HCT116 (cell line): ENCODE results near the gene TAF11. TPM values are rescaled to one million over a fixed set of nuclear protein-coding genes. Genes with fewer than 3 reads are reported as not detected.
A peak's percentile ranks its signal among the peaks of the same experiment; 100 is the strongest.

Experiments
- ATAC-seq: fragments of 200-7000 bp; cut with Tn5 transposase; 2 replicates; pipeline ENCODE4 v1.9.1; 2020; ENCODE audit warnings: mild to moderate bottlenecking, moderate library complexity
- BruUV-seq: library from RNA; stranded (reverse); fragments of 400-500 nt; replicated peaks from 2 replicates; lab custom pipeline; 2021; lab: Mats Ljungman, UMichigan
- CTCF ChIA-PET: fragments of 300-600 bp; sonication (Branson Sonifier 250); formaldehyde crosslinking; loops from one replicate; lab custom pipeline; 2021; ENCODE audit warnings: antibody characterized with exemption; lab: Charles Lee
- POLR2A ChIA-PET: fragments of 300-600, 350-600 bp; sonication (Branson Sonifier 250); formaldehyde crosslinking; loops from one replicate; lab custom pipeline; 2021; ENCODE audit warnings: antibody characterized with exemption; lab: Charles Lee
- RAD21 ChIA-PET, 2 experiments: fragments of 300-600 bp; sonication (Branson Sonifier 250); formaldehyde crosslinking; loops; one replicate each; lab custom pipeline; 2023; ENCODE audit warnings: low total read pairs in 2 of 2; ENCODE audit not compliant: uncharacterized antibody in 2 of 2, unreplicated experiment in 2 of 2, low non-redundant PET in 1 of 2; lab: Charles Lee
- DNase-seq: peaks from one replicate; pipeline ENCODE4 v3.0.0-alpha.2; 2010; ENCODE audit warnings: low read depth, low spot score
- H2AFZ ChIP-seq: fragments of 200-600 bp; shearing (Covaris generic), sonication (generic); 2 replicates; pipeline ENCODE4 v1.6.1; 2017; ENCODE audit warnings: low read depth, mixed run types, mixed read lengths, antibody characterized with exemption, low read length; ENCODE audit not compliant: poor library complexity, severe bottlenecking
- H3K27ac ChIP-seq: 2 replicates; pipeline ENCODE4 v1.5.1; 2012; ENCODE audit warnings: low read depth, low read length
- H3K27me3 ChIP-seq: fragments of 200-600 bp; sonication (generic); 2 replicates; pipeline ENCODE4 v1.6.1; 2016; ENCODE audit warnings: mixed run types, low read length, mixed read lengths; ENCODE audit not compliant: insufficient read depth
- H3K36me3 ChIP-seq, 2 experiments: fragments of 200-500 bp in 1 of 2; fragments of 200-600 bp in 1 of 2; sonication (Bioruptor generic) in 1 of 2; sonication (generic) in 1 of 2; 2 replicates each; pipeline versions ENCODE4 v1.5.1 to v1.6.1; 2014 to 2016; ENCODE audit warnings: low read length in 2 of 2, inconsistent platforms in 1 of 2, mixed read lengths in 1 of 2, mixed run types in 1 of 2; ENCODE audit not compliant: insufficient read depth in 2 of 2, control insufficient read depth in 1 of 2
- H3K4me1 ChIP-seq, 2 experiments: fragments of 200-600 bp in 1 of 2; sonication (generic) in 1 of 2; 2 replicates each; pipeline versions ENCODE4 v1.5.1 to v1.6.1; 2012 to 2017; ENCODE audit warnings: low read length in 2 of 2, inconsistent platforms in 1 of 2, mild to moderate bottlenecking in 1 of 2, mixed read lengths in 1 of 2, mixed run types in 1 of 2, moderate library complexity in 1 of 2; ENCODE audit not compliant: insufficient read depth in 2 of 2, control insufficient read depth in 1 of 2
- H3K4me2 ChIP-seq: fragments of 200-600 bp; sonication (generic); 2 replicates; pipeline ENCODE4 v1.6.1; 2017; ENCODE audit warnings: mixed run types, low read length, mixed read lengths
- H3K4me3 ChIP-seq, 2 experiments: fragments of 200-600 bp in 1 of 2; sonication (generic) in 1 of 2; replicated peaks in 1 of 2; 2 replicates each; pipeline ENCODE4 v1.5.1; 2011 to 2016; ENCODE audit warnings: low read length in 2 of 2, control low read depth in 1 of 2, low read depth in 1 of 2, mild to moderate bottlenecking in 1 of 2, mixed read lengths in 1 of 2, mixed run types in 1 of 2
- H3K79me2 ChIP-seq: fragments of 200-600 bp; sonication (generic); 2 replicates; pipeline ENCODE4 v1.6.1; 2017; ENCODE audit warnings: mild to moderate bottlenecking, mixed run types, low read length, moderate library complexity, mixed read lengths; ENCODE audit not compliant: insufficient read depth
- H3K9ac ChIP-seq: fragments of 200-600 bp; sonication (generic); 2 replicates; pipeline ENCODE4 v1.6.1; 2016; ENCODE audit warnings: low read length, mixed read lengths
- H3K9me2 ChIP-seq: fragments of 200-600 bp; sonication (generic), shearing (Covaris generic); 2 replicates; pipeline ENCODE4 v1.6.1; 2017; ENCODE audit warnings: mixed run types, mild to moderate bottlenecking, moderate library complexity; ENCODE audit not compliant: insufficient read depth
- H3K9me3 ChIP-seq, 2 experiments: fragments of 200-500 bp in 1 of 2; fragments of 200-600 bp in 1 of 2; sonication (Bioruptor generic) in 1 of 2; sonication (generic) in 1 of 2; 2 replicates each; pipeline ENCODE4 v1.6.1; 2014 to 2017; ENCODE audit warnings: low read length in 2 of 2, mixed read lengths in 2 of 2, inconsistent platforms in 1 of 2, low read depth in 1 of 2, mild to moderate bottlenecking in 1 of 2, mixed run types in 1 of 2, moderate library complexity in 1 of 2; ENCODE audit not compliant: control insufficient read depth in 1 of 2, insufficient read depth in 1 of 2
- H4K20me1 ChIP-seq: fragments of 200-600 bp; sonication (generic), shearing (Covaris generic); 2 replicates; pipeline ENCODE4 v1.6.1; 2017; ENCODE audit warnings: mixed run types, mild to moderate bottlenecking, moderate library complexity; ENCODE audit not compliant: insufficient read depth
- CBX3 ChIP-seq: IDR thresholded peaks from 2 replicates; pipeline ENCODE4 v1.6.1; 2012; ENCODE audit warnings: low read depth
- CEBPB ChIP-seq: IDR thresholded peaks from 2 replicates; pipeline ENCODE4 v1.6.1; 2012; ENCODE audit warnings: low read depth
- POLR2AphosphoS5 ChIP-seq: IDR thresholded peaks from 2 replicates; pipeline ENCODE4 v1.6.1; 2011; ENCODE audit warnings: mild to moderate bottlenecking, low read depth, low read length, moderate library complexity
- RAD21 ChIP-seq: IDR thresholded peaks from 2 replicates; pipeline ENCODE4 v1.6.1; 2012; ENCODE audit warnings: low read depth, mild to moderate bottlenecking
- YY1 ChIP-seq: IDR thresholded peaks from 2 replicates; pipeline ENCODE4 v1.6.1; 2011; ENCODE audit warnings: low read length, low read depth, moderate library complexity, mild to moderate bottlenecking; ENCODE audit not compliant: insufficient replicate concordance; ENCODE audit errors: extremely low read depth
- intact Hi-C: fragments of 100-400 bp; cut with micrococcal nuclease; formaldehyde crosslinking; loops from 2 replicates; pipeline ENCODE4 v1.10.0; 2022
- total RNA-seq: library from RNA; stranded (reverse); gene quantifications from one replicate; pipeline ENCODE4 v1.2.1, GENCODE V29; 2021; ENCODE audit not compliant: unreplicated experiment
- TF ChIP-seq, protein P1 (sequence below), 3 experiments: fragments of 200-600 bp in 1 of 3; sonication (generic) in 1 of 3; IDR thresholded peaks in 2 of 3; conservative IDR thresholded peaks in 1 of 3; 2 replicates each; pipeline ENCODE4 v1.5.1; 2012 to 2017; ENCODE audit warnings: low read depth in 2 of 3, low read length in 2 of 3, antibody characterized with exemption in 1 of 3, borderline replicate concordance in 1 of 3, control low read depth in 1 of 3, mild to moderate bottlenecking in 1 of 3, mixed read lengths in 1 of 3, mixed run types in 1 of 3, moderate library complexity in 1 of 3; ENCODE audit not compliant: insufficient read depth in 1 of 3

TAF11 gene
- total RNA-seq, 1 experiment from 2014 or later = 23.7 TPM

GRCh38 chr6:34908194-34908593 is 20.4 kb upstream of the TAF11 start:
- no peak for DNase-seq
- intact Hi-C loops = no loop called here

GRCh38 chr6:34906826-34907225 is 19.0 kb upstream of the TAF11 start:
- ChIA-PET CTCF (no interaction called here), RAD21 (no interaction called here), POLR2A (no interaction called here)
- H3K27me3 ChIP-seq = no peaks in the 10 kb centered on the region
- intact Hi-C loops = no loop called here
- no peak for TF ChIP-seq RAD21
- TF ChIP-seq YY1 = no peak
- no peak for TF ChIP-seq POLR2AphosphoS5
- H3K4me3 ChIP-seq = no peak overlapping the region
- no peaks in the 10 kb centered on the region for H3K36me3 ChIP-seq
- no peaks in the 10 kb centered on the region for H3K9me3 ChIP-seq
- no peak for DNase-seq
- no peak overlapping the region for H2AFZ ChIP-seq
- H3K79me2 ChIP-seq = peaks cover 88% of the 10 kb centered on the region
- no peak overlapping the region for H3K4me2 ChIP-seq
- no peak overlapping the region for H3K27ac ChIP-seq
- no peaks in the 10 kb centered on the region for H3K9me2 ChIP-seq
- H3K9ac ChIP-seq = no peak overlapping the region
- no peaks in the 10 kb centered on the region for H3K4me1 ChIP-seq
- no peak for ATAC-seq
- no TSS peak for BruUV-seq
- no peaks in the 10 kb centered on the region for H4K20me1 ChIP-seq

More at GRCh38 chr6:34908194-34908593, 20.4 kb upstream of the TAF11 start:
- Histone ChIP-seq H3K9me2 (no peaks in the 10 kb centered on the region), H3K79me2 (peaks cover 89% of the 10 kb centered on the region), H3K4me1 (peaks cover 0 to 3% of the 10 kb centered on the region in 2 experiments; a peak in 1 of 4 replicates), H3K4me3 (no peak overlapping the region), H3K9me3 (no peaks in the 10 kb centered on the region), H3K4me2 (no peak overlapping the region), H3K36me3 (no peaks in the 10 kb centered on the region), H2AFZ (no peak overlapping the region), H3K27ac (no peak overlapping the region), H3K9ac (no peak overlapping the region), H4K20me1 (peaks cover 4% of the 10 kb centered on the region; the same call in 1 of the 2 replicates), H3K27me3 (no peaks in the 10 kb centered on the region)
- no TSS peak for BruUV-seq
- TF ChIP-seq CEBPB = no peak
- no peak for TF ChIP-seq POLR2AphosphoS5
- TF ChIP-seq, protein P1, sequence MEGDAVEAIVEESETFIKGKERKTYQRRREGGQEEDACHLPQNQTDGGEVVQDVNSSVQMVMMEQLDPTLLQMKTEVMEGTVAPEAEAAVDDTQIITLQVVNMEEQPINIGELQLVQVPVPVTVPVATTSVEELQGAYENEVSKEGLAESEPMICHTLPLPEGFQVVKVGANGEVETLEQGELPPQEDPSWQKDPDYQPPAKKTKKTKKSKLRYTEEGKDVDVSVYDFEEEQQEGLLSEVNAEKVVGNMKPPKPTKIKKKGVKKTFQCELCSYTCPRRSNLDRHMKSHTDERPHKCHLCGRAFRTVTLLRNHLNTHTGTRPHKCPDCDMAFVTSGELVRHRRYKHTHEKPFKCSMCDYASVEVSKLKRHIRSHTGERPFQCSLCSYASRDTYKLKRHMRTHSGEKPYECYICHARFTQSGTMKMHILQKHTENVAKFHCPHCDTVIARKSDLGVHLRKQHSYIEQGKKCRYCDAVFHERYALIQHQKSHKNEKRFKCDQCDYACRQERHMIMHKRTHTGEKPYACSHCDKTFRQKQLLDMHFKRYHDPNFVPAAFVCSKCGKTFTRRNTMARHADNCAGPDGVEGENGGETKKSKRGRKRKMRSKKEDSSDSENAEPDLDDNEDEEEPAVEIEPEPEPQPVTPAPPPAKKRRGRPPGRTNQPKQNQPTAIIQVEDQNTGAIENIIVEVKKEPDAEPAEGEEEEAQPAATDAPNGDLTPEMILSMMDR (IDR thresholded peaks at IDR 0.05 in 2 of 3, conservative IDR thresholded peaks at IDR 0.05 in 1 of 3; ENCODE audit: borderline replicate concordance in 1 of 3, insufficient read depth in 1 of 3, low read depth in 2 of 3, low read length in 2 of 3) = peak in 1 of 3 experiments; percentile 35; a peak in 2 of 6 replicates
- TF ChIP-seq CBX3 = no peak
- TF ChIP-seq RAD21 = no peak
- POLR2A ChIA-PET = no interaction called here
- CTCF ChIA-PET = no interaction called here
- ATAC-seq = peak; percentile 76
- RAD21 ChIA-PET = no interaction called here
